ENCODE measurements around the gene ADAM8.

- TF ChIP-seq CTCF (conservative IDR thresholded peaks at IDR 0.05; ENCODE audit: low read depth, low read length) (no peak), EZH2 (IDR thresholded peaks at IDR 0.05; ENCODE audit: low read length, unreplicated experiment) (no peak), EZH2phosphoT487 (IDR thresholded peaks at IDR 0.05; ENCODE audit: borderline replicate concordance, low read length) (no peak)
Observed at GRCh38 chr10:133280391-133281059, 3.9 kb upstream of the ADAM8 start.

Measured in PC-3 (cell line).